ENCODE results near the gene SLC12A4. TPM values are rescaled to one million over a fixed set of nuclear protein-coding genes. Genes with fewer than 3 reads are reported as not detected.

SLC12A4 gene
- total and polyA plus RNA-seq, 2 experiments from 2014 or later, result 19.9 to 53.0 TPM

GRCh38 chr16:67945392-67945933 is 23.0 kb downstream of the SLC12A4 start:
- DNase-seq (ENCODE audit: low spot score) (no peak), ATAC-seq (no peak)
- Histone ChIP-seq H3K79me2 (replicated peaks; ENCODE audit: insufficient read depth) (no peaks in the 10 kb centered on the region), H3K27ac (ENCODE audit: low read depth) (no peak overlapping the region), H3K4me2 (no peak overlapping the region), H3K4me1 (ENCODE audit: insufficient read depth) (no peaks in the 10 kb centered on the region), H3K36me3 (ENCODE audit: insufficient read depth) (peaks cover 17% of the 10 kb centered on the region; the same call in 1 of the 2 replicates), H4K20me1 (replicated peaks; ENCODE audit: insufficient read depth) (peaks cover 14% of the 10 kb centered on the region), H3K4me3 (no peak overlapping the region), H3K9me2 (ENCODE audit: insufficient read depth) (no peaks in the 10 kb centered on the region), H2AFZ (no peak overlapping the region), H3K27me3 (ENCODE audit: insufficient read depth) (no peaks in the 10 kb centered on the region), H3F3A (replicated peaks; ENCODE audit: low read depth) (peaks cover 11% of the 10 kb centered on the region)
- Mint-ChIP-seq H3K27ac (no peak overlapping the region), H3K36me3 (ENCODE audit: low read depth) (peaks cover 34% of the 10 kb centered on the region), H3K9me3 (no peaks in the 10 kb centered on the region), H3K4me1 (peaks cover 4% of the 10 kb centered on the region; the same call in 2 of the 3 replicates), H3K4me3 (no peak overlapping the region), H3K27me3 (ENCODE audit: insufficient read depth, low read depth, poor library complexity) (peaks cover 5% of the 10 kb centered on the region)
- TF ChIP-seq CTCF (conservative IDR thresholded peaks at IDR 0.05; ENCODE audit: low read depth in 2 of 2), result no peak
- no peak for TF ChIP-seq EZH2 (IDR thresholded peaks at IDR 0.05; ENCODE audit: low read depth, unreplicated experiment)
- no peak for TF ChIP-seq ZNF331 (CRISPR knock-in tag; IDR thresholded peaks at IDR 0.05; ENCODE audit: low read depth)
- no peak for TF ChIP-seq JUNB (IDR thresholded peaks at IDR 0.05; ENCODE audit: unreplicated experiment)
- no peak for TF ChIP-seq STAT1 (IDR thresholded peaks at IDR 0.05; ENCODE audit: unreplicated experiment)
- no peak for TF ChIP-seq ZNF462 (CRISPR knock-in tag; IDR thresholded peaks at IDR 0.05)
- TF ChIP-seq EZH2phosphoT487 (IDR thresholded peaks at IDR 0.05; ENCODE audit: unreplicated experiment), result no peak
- TF ChIP-seq CREB1 (CRISPR knock-in tag; IDR thresholded peaks at IDR 0.05; ENCODE audit: low read depth), result no peak
- TF ChIP-seq ETS1 (IDR thresholded peaks at IDR 0.05), result no peak
- TF ChIP-seq REST (IDR thresholded peaks at IDR 0.05; ENCODE audit: unreplicated experiment), result no peak
- TF ChIP-seq NANOG (IDR thresholded peaks at IDR 0.05; ENCODE audit: borderline replicate concordance), result no peak
- TF ChIP-seq ZNF114 (CRISPR knock-in tag; IDR thresholded peaks at IDR 0.05), result no peak
- TF ChIP-seq POLR2AphosphoS5 (IDR thresholded peaks at IDR 0.05; ENCODE audit: low read depth), result no peak; the same call in 1 of the 2 replicates
